ENCODE measurements around the gene PRR20G. TPM values are rescaled to one million over a fixed set of nuclear protein-coding genes. Genes with fewer than 3 reads are reported as not detected.

The PRR20G gene
- total and polyA plus RNA-seq, 9 of the 15 experiments (the other 6 are each of a cell fraction or from before 2014, with no cell fraction given) = not detected

GRCh38 chr3:127324076-127324475 lies 36.2 kb upstream of the PRR20G start:
- Histone ChIP-seq H3K36me3 (ENCODE audit: control insufficient read depth, insufficient read depth, low read length) (no peaks in the 10 kb centered on the region), H3K9me1 (ENCODE audit: control insufficient read depth, insufficient read depth, low read length) (no peaks in the 10 kb centered on the region), H2AFZ (ENCODE audit: low read depth, low read length) (no peak overlapping the region), H3K4me2 (ENCODE audit: insufficient read depth, low read length) (no peak overlapping the region), H3K27me3 (ENCODE audit: control insufficient read depth in 2 of 2, insufficient read depth in 2 of 2, low read length in 2 of 2) (no peaks in the 10 kb centered on the region), H4K20me1 (replicated peaks; ENCODE audit: control insufficient read depth, insufficient read depth, low read length) (no peaks in the 10 kb centered on the region), H3K9me3 (replicated peaks; ENCODE audit: control insufficient read depth, insufficient read depth, low read depth, low read length) (no peaks in the 10 kb centered on the region), H3K4me1 (replicated peaks in 1 of 2; ENCODE audit: control insufficient read depth in 2 of 2, insufficient read depth in 2 of 2, low read length in 2 of 2) (no peaks in the 10 kb centered on the region), H3K4me3 (no peak overlapping the region), H3K79me2 (ENCODE audit: control insufficient read depth, insufficient read depth, low read length) (no peaks in the 10 kb centered on the region), H3K27ac (ENCODE audit: extremely low read depth, low read depth, low read length) (no peak overlapping the region), H3K9ac (ENCODE audit: insufficient read depth in 1 of 2, low read depth in 2 of 2, low read length in 2 of 2) (no peak overlapping the region)
- DNase-seq (ENCODE audit: extremely low read depth in 1 of 4, low spot score in 3 of 4) = no peak
- intact Hi-C loops (cut with micrococcal nuclease) = no loop called here
- 0% methylated on average over 3 of the region's 3 CpGs for WGBS (ENCODE audit: insufficient coverage, low coverage, missing lambda C conversion rate)
- ChIA-PET POLR2A (interaction anchor here (0.6 to 0.7 kb wide), 2 partner anchors 29 to 120 kb away, joined by 3 read pairs; no protein-coding TSS in a partner anchor), CTCF (ENCODE audit: low intra/inter-chr PET ratio) (no interaction called here)
- no TSS peak for BruUV-seq (replicated peaks)
- in situ Hi-C loops (cut with MboI) = no loop called here
- no peak for ATAC-seq
- FAIRE-seq = no peak
- TF ChIP-seq SNRNP70 (optimal IDR thresholded peaks at IDR 0.05; ENCODE audit: low read depth, low read length) (no peak), RBM25 (IDR thresholded peaks at IDR 0.05; ENCODE audit: low read depth, low read length, severe bottlenecking) (no peak), ZNF143 (CRISPR knock-in tag; IDR thresholded peaks at IDR 0.05) (no peak), SNAPC5 (CRISPR knock-in tag; IDR thresholded peaks at IDR 0.05) (no peak), GTF2A2 (tag; IDR thresholded peaks at IDR 0.05) (no peak), GMEB1 (CRISPR knock-in tag; IDR thresholded peaks at IDR 0.05) (no peak), ZNF512 (tag; IDR thresholded peaks at IDR 0.05) (no peak), MAZ (CRISPR knock-in tag; conservative IDR thresholded peaks at IDR 0.05 in 1 of 2, IDR thresholded peaks at IDR 0.05 in 1 of 2) (no peak), GTF3C2 (IDR thresholded peaks at IDR 0.05; ENCODE audit: borderline replicate concordance, extremely low read depth, insufficient read length) (no peak), PHB2 (IDR thresholded peaks at IDR 0.05; ENCODE audit: low read depth) (no peak), TFE3 (CRISPR knock-in tag; IDR thresholded peaks at IDR 0.05) (no peak), RBM34 (IDR thresholded peaks at IDR 0.05; ENCODE audit: borderline replicate concordance, insufficient read depth, low read length) (no peak), NFE2L1 (tag; IDR thresholded peaks at IDR 0.05; ENCODE audit: borderline replicate concordance, low read depth) (no peak), TAF1 (IDR thresholded peaks at IDR 0.05; ENCODE audit: control insufficient read depth, extremely low read depth, insufficient read depth, low read length, severe bottlenecking) (no peak), MTA1 (IDR thresholded peaks at IDR 0.05; ENCODE audit: borderline replicate concordance) (no peak)
